ENCODE measurements around the gene COTL1. TPM values are rescaled to one million over a fixed set of nuclear protein-coding genes. Genes with fewer than 3 reads are reported as not detected.
A peak's percentile ranks its signal among the peaks of the same experiment; 100 is the strongest.

The COTL1 gene
- total and polyA plus RNA-seq, 9 of the 15 experiments (the other 6 are each of a cell fraction or from before 2014, with no cell fraction given): 27.7 to 185 (median 72.5) TPM

DNA sequence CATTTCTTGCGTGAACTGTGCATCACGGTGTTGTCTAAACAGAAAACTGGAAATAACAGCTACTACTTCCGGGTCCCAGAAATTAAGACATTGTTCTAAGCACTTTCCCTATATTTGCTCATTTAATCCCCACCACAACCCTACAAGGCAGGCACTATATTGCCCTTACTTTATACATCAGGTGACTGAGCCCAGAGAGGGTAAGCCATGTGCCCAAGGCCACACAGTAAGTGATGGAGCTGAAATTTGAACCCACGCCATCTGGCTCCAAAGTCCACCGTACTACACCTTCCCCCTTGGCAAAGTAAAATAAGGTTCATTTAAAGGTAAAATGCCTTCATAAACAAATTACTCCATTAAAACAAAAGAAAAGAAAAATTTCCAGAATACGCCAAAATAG lies 33.2 kb downstream of the COTL1 start (continued):
- TF ChIP-seq REST (IDR thresholded peaks at IDR 0.05; ENCODE audit: borderline replicate concordance): no peak
- no peak for TF ChIP-seq REST (CRISPR knock-in tag; IDR thresholded peaks at IDR 0.05; ENCODE audit: low read depth)

DNA sequence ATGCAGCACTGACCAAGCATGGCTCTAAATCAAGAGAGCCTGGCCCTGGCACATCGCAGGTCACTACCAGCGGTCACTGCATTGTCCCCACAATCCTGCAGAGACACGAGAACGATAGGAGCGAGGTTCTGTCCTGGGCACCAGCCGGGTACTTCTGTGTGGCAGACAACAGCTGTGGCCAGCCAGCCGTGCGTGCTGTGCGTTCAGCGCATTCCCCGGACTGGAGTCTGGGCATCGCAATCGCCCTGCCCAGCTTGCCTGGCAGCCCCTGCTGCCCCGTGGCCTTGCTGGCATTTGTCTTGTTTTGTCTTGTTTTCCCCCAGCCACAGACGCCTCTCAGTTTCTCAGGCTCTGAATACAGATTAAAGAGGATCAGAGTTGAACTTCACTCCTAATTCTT lies 33.9 kb downstream of the COTL1 start:
- H3K79me2 ChIP-seq (ENCODE audit: control insufficient read depth, insufficient read depth, low read length): peaks cover 2% of the 10 kb centered on the region; the same call in 1 of the 3 replicates
- peaks cover 6% of the 10 kb centered on the region; the same call in 1 of the 3 replicates for H3K36me3 ChIP-seq (ENCODE audit: control insufficient read depth, insufficient read depth, low read length)
- no peak for TF ChIP-seq NCOA2 (IDR thresholded peaks at IDR 0.05; ENCODE audit: partially characterized antibody in 2 of 2)
- TF ChIP-seq, protein P1, sequence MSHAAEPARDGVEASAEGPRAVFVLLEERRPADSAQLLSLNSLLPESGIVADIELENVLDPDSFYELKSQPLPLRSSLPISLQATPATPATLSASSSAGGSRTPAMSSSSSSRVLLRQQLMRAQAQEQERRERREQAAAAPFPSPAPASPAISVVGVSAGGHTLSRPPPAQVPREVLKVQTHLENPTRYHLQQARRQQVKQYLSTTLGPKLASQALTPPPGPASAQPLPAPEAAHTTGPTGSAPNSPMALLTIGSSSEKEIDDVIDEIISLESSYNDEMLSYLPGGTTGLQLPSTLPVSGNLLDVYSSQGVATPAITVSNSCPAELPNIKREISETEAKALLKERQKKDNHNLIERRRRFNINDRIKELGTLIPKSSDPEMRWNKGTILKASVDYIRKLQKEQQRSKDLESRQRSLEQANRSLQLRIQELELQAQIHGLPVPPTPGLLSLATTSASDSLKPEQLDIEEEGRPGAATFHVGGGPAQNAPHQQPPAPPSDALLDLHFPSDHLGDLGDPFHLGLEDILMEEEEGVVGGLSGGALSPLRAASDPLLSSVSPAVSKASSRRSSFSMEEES (CRISPR knock-in tag; IDR thresholded peaks at IDR 0.05): no peak
- TF ChIP-seq BACH1 (tag; IDR thresholded peaks at IDR 0.05): no peak
- no peak for TF ChIP-seq MBD1 (CRISPR knock-in tag; IDR thresholded peaks at IDR 0.05)
- TF ChIP-seq SMAD2 (IDR thresholded peaks at IDR 0.05; ENCODE audit: low read depth, low read length): no peak
- TF ChIP-seq DNMT1 (IDR thresholded peaks at IDR 0.05): no peak
- TF ChIP-seq ZNF134 (CRISPR knock-in tag; conservative IDR thresholded peaks at IDR 0.05): no peak
- no peak for TF ChIP-seq GATAD2B (IDR thresholded peaks at IDR 0.05; ENCODE audit: borderline replicate concordance)

More for the DNA sequence above, 33.9 kb downstream of the COTL1 start:
- Histone ChIP-seq H3K4me1 (replicated peaks in 1 of 2; ENCODE audit: control insufficient read depth in 2 of 2, insufficient read depth in 2 of 2, low read length in 2 of 2) (peaks cover 0 to 11% of the 10 kb centered on the region in 2 experiments; a peak in 2 of 5 replicates), H2AFZ (ENCODE audit: low read depth, low read length) (no peak overlapping the region), H3K9ac (ENCODE audit: insufficient read depth in 1 of 2, low read depth in 2 of 2, low read length in 2 of 2) (peak overlapping the region in 1 of 2 experiments; percentile 70; a peak in 1 of 4 replicates), H3K4me2 (ENCODE audit: insufficient read depth, low read length) (no peak overlapping the region), H3K27ac (ENCODE audit: extremely low read depth, low read depth, low read length) (no peak overlapping the region), H3K27me3 (ENCODE audit: control insufficient read depth in 2 of 2, insufficient read depth in 2 of 2, low read length in 2 of 2) (no peaks in the 10 kb centered on the region; a peak in 1 of 5 replicates), H3K4me3 (no peak overlapping the region), H3K9me1 (ENCODE audit: control insufficient read depth, insufficient read depth, low read length) (no peaks in the 10 kb centered on the region), H4K20me1 (replicated peaks; ENCODE audit: control insufficient read depth, insufficient read depth, low read length) (peaks cover 6% of the 10 kb centered on the region), H3K9me3 (replicated peaks; ENCODE audit: control insufficient read depth, insufficient read depth, low read depth, low read length) (no peaks in the 10 kb centered on the region)
- 68% methylated on average over 15 of the region's 15 CpGs for WGBS (ENCODE audit: insufficient coverage, low coverage, missing lambda C conversion rate)
- CTCF ChIA-PET (ENCODE audit: low intra/inter-chr PET ratio): no interaction called here
- in situ Hi-C loops (cut with MboI): no loop called here
- FAIRE-seq (no peak), ATAC-seq (no peak), DNase-seq (ENCODE audit: extremely low read depth in 1 of 4, low spot score in 3 of 4) (no peak)
- no TSS peak for BruUV-seq (replicated peaks)
- intact Hi-C loops (cut with micrococcal nuclease): no loop called here
- POLR2A ChIA-PET: interaction anchor here (1.1 to 2.1 kb wide), 2 partner anchors 10 to 19 kb away, joined by 6 to 7 read pairs; no protein-coding TSS in a partner anchor

All from K562 (cell line).